Measurements from ENCODE around the gene FAM228B. TPM values are rescaled to one million over a fixed set of nuclear protein-coding genes. Genes with fewer than 3 reads are reported as not detected.
"Not testable (repeated sequence)": the region's sequence is repeated elsewhere in the genome, so short reads cannot be mapped to it uniquely, and the experiment has no call there.

FAM228B gene
- total RNA-seq, 2 donors from 2014 or later: 7.0 to 15.6 TPM

DNA sequence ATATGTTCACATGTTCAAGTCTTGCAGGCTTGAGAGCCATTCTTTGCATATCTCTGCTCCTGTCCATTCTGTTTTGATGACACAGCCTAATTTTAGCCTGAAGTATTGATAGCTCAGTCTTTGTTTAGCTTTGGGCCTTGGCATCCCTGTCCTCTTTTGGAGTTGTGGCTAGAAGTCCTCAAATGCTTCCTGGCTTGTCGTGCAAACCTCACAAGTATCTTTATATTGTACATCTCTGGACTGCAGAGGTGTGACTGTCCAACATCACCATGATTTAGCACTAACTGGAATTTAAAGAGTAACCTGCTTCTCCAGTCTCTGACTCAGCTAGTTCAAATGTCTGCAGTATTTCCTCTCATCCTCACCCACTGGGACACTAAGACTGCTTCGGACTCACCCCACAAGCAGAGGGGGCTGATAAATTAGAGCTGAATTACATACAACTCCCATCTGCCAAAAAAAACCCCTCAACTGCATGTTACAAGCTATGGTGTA is 11.8 kb upstream of the FAM228B start:
- Mint-ChIP-seq H3K27ac (no peak overlapping the region), H3K9me3 (peaks cover 8% of the 10 kb centered on the region), H3K36me3 (ENCODE audit: low read depth) (no peaks in the 10 kb centered on the region), H3K27me3 (no peaks in the 10 kb centered on the region), H3K4me3 (no peak overlapping the region), H3K4me1 (peaks cover 5% of the 10 kb centered on the region)
- ATAC-seq (replicated peaks): no peak

DNA sequence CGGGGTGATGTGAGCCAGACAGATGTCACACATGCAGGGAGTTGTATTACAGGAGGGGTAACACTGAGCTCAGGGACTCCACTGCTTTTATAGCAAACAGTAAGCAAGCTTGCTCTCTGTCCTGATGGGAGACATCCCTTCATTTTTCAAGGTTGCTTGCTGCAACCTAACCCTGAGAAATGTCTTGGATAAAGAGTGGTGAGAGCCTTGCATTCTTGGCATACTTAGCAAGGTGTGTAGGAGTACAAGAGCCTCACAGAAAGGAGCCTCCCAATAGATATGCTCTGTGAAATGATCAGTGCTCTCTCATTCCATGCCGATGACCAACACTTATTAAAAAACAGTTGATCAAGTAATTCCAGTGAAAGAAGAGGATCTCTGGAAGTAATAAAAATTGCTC is 8.2 kb upstream of the FAM228B start:
- Mint-ChIP-seq H3K36me3 (ENCODE audit: low read depth) (no peaks in the 10 kb centered on the region), H3K4me3 (no peak overlapping the region), H3K27ac (no peak overlapping the region), H3K27me3 (no peaks in the 10 kb centered on the region), H3K9me3 (peaks cover 3% of the 10 kb centered on the region), H3K4me1 (peaks cover 5% of the 10 kb centered on the region)
- no peak for ATAC-seq (replicated peaks)

DNA sequence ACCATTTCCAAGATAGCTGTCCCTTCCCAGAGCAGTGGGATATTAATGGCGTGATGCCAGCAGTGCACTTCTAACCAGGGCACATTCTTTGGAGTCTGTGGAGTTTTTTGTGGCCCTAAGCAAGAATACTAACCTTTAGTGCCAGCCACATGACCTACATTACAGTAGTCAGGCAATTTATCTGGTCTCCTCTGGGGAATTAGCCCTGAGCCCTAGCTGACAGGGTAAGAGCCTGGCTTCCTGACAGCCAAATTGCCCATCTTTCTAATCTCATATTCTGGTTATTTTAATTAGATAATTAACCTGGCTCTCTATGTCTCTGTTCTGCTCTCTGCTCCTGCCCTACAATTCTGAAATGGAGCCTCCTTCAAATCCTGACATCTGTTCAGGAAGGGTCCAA is 5.4 kb upstream of the FAM228B start:
- Mint-ChIP-seq H3K9me3 (peaks cover 3% of the 10 kb centered on the region), H3K36me3 (ENCODE audit: low read depth) (no peaks in the 10 kb centered on the region), H3K27ac (no peak overlapping the region), H3K4me3 (no peak overlapping the region), H3K27me3 (no peaks in the 10 kb centered on the region), H3K4me1 (peaks cover under 1% of the 10 kb centered on the region)
- ATAC-seq (replicated peaks): no peak

DNA sequence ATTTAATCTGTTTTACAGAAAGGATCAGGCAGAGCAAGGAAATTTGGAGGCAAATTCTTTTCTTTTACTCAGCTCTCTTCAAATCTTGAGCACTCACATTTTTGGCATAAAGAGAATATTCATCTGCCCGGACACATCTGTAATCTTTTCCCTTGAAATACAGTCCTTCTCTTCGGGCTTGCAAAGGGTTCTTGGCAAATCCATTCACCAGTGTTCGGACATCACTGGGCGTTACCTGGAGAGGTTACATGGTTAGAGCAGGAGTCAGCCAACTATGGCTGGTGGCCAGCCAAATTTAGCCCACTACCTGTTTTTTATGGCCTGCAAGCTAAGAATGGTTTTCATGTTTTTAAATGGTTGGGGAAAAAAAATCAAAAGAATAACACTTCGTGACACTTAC is 2.2 kb upstream of the FAM228B start:
- Mint-ChIP-seq H3K4me3 (no peak overlapping the region), H3K4me1 (peaks cover 5% of the 10 kb centered on the region), H3K9me3 (no peaks in the 10 kb centered on the region), H3K36me3 (ENCODE audit: low read depth) (no peaks in the 10 kb centered on the region), H3K27ac (no peak overlapping the region), H3K27me3 (no peaks in the 10 kb centered on the region)
- ATAC-seq (replicated peaks): no peak

DNA sequence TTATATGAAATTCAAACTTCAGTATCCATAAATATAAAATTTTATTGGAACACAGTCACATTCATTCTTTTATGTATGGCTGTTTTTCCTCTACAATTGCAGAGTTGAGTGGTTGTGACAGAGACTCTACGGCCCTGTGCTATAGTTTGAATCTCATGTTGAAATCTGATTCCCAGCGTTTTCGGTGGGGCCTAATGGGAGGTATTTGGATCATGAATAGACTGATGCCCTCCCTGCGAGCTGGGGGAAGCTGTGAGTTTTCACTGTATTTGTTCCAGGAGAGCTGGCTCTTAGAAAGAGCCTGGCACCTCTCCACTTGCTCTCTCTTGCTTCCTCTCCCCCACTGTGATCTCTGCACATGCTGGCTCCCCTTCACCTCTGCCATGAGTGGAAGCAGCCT is 1.8 kb upstream of the FAM228B start:
- no peaks in the 10 kb centered on the region for H3K9me3 Mint-ChIP-seq
- no peaks in the 10 kb centered on the region for H3K36me3 Mint-ChIP-seq (ENCODE audit: low read depth)
- H3K4me3 Mint-ChIP-seq: no peak overlapping the region
- ATAC-seq (replicated peaks): no peak
- H3K27ac Mint-ChIP-seq: no peak overlapping the region
- H3K4me1 Mint-ChIP-seq: peaks cover 5% of the 10 kb centered on the region
- no peaks in the 10 kb centered on the region for H3K27me3 Mint-ChIP-seq

DNA sequence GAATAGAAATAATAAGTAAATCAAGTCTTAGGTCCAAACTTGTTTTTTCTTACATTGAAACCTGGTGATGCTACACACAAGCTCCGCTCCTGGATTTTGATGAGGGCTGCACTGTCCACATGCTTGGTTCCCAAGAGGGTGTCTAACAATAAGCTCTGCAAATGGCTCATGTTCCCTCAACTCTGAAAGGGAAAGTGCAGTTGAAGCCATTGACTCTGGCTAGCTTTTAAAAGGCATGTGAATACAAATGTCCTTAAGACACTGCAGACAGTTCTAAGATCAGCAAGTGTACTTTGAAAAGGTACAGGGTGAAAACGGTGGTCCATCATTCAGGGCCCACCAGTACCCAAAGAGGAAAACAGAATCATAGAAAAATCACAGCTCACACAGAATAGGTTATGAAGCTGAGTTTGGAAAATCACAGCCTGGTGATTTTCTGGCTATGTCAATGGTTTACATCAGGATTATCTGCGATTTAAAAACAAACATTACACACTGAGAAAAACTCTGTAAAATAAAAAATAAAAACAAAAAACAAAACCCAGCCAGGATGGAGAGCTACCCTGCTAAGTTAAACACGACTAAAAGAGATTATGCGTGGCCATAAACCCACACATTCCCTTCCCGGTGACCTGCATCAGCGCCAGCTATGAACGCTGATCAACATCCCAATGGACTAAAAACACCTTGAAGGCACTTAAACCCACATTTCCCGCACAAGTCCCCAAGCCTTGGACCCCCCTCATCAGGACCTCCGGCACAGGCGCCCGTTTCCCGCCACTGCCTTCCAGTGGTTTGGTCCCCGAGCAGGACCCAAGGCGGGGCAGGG is 689 bp upstream of the FAM228B start:
- H3K27me3 Mint-ChIP-seq: no peaks in the 10 kb centered on the region
- no peaks in the 10 kb centered on the region for H3K36me3 Mint-ChIP-seq (ENCODE audit: low read depth)
- no peaks in the 10 kb centered on the region for H3K9me3 Mint-ChIP-seq
- peak overlapping the region; percentile 88 for H3K27ac Mint-ChIP-seq
- H3K4me3 Mint-ChIP-seq: peak overlapping the region; percentile 81
- ATAC-seq (replicated peaks): no peak
- H3K4me1 Mint-ChIP-seq: peaks cover 5% of the 10 kb centered on the region

DNA sequence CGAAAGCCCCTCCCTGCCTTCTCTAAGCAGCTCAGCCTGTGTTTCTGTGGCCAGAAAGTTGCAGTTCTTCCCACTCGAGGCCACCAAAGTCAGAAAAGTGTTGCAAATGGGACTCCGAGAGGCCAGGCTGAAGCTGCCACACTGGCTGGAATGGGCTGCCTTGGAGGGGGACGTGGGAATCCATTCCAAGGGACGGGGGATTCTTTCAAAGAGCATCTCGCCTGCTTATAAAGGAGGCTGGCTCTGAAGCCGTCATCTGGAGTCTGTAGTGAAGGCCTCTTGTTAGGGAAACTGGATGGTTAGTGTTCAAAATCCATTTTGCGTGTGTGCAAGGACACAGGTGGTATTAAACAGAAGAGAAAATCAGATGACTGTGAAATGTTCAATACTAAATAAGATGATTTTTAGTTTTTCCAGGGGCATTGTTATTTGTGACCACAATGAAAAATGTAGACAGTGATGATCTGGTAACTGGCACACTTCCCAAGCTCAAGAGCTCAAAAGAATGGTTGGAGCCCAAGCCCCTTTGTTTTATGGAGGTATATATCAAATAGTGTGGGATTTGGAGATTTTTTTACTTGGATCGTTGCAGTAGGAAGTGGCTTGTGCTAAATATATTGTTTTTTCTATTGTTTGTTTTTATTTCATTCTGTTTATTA is 782 bp downstream of the FAM228B start:
- Mint-ChIP-seq H3K27me3 (no peaks in the 10 kb centered on the region), H3K27ac (peak overlapping the region; percentile 74), H3K9me3 (no peaks in the 10 kb centered on the region), H3K4me1 (peaks cover 5% of the 10 kb centered on the region), H3K36me3 (ENCODE audit: low read depth) (no peaks in the 10 kb centered on the region), H3K4me3 (peak overlapping the region; percentile 79)
- no peak for ATAC-seq (replicated peaks)

DNA sequence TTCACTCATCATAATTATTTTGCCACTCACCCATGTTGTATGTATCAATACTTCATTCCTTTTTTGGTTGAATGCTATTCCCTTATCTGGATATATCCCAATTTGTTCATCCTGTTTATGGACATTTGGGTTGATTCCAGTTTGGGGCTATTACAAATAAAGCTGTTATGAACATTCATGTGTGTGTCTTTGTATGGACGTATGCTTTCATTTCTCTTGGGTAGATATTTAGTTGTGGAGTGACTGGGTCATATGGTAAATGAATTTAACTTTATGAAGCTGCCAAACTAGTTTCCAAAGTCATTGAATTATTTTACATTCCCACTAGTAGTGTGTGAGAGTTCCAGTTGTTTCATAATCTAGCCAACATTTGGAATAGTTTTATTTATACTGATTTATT is 2.7 kb downstream of the FAM228B start:
- H3K36me3 Mint-ChIP-seq (ENCODE audit: low read depth): no peaks in the 10 kb centered on the region
- ATAC-seq (replicated peaks): no peak
- no peak overlapping the region for H3K27ac Mint-ChIP-seq
- no peak overlapping the region for H3K4me3 Mint-ChIP-seq
- H3K27me3 Mint-ChIP-seq: no peaks in the 10 kb centered on the region
- H3K4me1 Mint-ChIP-seq: peaks cover 5% of the 10 kb centered on the region
- no peaks in the 10 kb centered on the region for H3K9me3 Mint-ChIP-seq

DNA sequence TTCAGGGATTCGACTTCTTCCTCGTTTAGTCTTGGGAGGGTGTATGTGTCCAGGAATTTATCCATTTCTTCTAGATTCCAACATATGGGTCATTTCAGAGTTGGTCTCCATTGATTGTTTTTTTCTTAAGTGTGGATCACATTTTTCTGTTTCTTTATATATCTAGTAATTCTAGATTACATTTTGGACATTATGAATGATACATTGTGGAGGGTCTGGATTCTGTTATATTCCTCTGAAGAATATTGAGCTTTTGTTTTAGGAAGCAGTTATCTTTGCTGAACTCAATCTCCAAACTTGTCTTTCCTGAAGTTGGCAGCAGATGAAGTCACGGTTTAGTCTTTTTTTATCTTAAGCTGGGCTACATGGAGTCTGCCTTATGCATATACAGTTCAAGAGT is 9.3 kb downstream of the FAM228B start:
- Mint-ChIP-seq H3K4me1 (no peaks in the 10 kb centered on the region), H3K27ac (no peak overlapping the region), H3K36me3 (ENCODE audit: low read depth) (no peaks in the 10 kb centered on the region), H3K27me3 (no peaks in the 10 kb centered on the region), H3K4me3 (no peak overlapping the region), H3K9me3 (peaks cover 5% of the 10 kb centered on the region)
- no peak for ATAC-seq (replicated peaks)

DNA sequence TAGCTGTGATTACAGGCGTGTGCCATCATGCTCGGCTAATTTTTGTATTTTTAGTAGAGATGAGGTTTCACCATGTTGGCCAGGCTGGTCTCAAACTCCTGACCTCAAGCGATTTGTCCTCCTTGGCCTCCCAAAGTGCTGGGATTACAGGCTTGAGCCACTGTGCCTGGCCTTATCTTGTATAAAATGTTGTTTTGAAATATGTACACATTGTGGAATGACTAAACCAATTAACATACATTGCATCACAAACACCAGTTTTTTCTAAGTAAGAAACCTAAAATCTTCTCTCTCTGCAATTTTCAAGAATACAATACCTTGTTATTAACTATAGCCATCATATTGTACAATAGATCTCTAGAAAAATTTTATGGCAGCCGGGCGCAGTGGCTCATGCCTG is 17.0 kb downstream of the FAM228B start:
- ATAC-seq (replicated peaks); H3K36me3 Mint-ChIP-seq (ENCODE audit: low read depth); H3K9me3 Mint-ChIP-seq; H3K4me1 Mint-ChIP-seq; H3K4me3 Mint-ChIP-seq; H3K27ac Mint-ChIP-seq; H3K27me3 Mint-ChIP-seq: not testable (repeated sequence)

DNA sequence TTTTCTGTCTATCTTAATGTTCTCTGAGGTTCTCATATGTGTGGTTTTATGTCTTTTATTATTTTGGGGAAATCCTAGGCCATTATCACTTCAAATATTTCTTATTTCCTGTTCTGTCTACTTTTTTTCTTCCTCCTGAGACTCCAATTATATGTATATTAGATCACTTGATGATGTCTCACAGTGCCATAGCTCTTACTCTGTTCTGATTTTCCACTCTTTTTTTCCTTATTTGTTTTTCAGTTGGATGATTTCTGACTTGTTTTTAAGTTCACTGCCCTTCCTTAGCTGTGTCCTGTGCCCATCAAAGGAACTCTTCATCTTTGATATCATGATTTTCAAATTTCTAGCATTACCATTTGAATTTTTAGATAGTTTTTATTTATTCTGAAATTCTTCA is 24.1 kb downstream of the FAM228B start:
- Mint-ChIP-seq H3K9me3 (peaks cover 18% of the 10 kb centered on the region), H3K27me3 (no peaks in the 10 kb centered on the region), H3K27ac (no peak overlapping the region), H3K4me1 (no peaks in the 10 kb centered on the region), H3K4me3 (no peak overlapping the region), H3K36me3 (ENCODE audit: low read depth) (peaks cover 17% of the 10 kb centered on the region)
- no peak for ATAC-seq (replicated peaks)

DNA sequence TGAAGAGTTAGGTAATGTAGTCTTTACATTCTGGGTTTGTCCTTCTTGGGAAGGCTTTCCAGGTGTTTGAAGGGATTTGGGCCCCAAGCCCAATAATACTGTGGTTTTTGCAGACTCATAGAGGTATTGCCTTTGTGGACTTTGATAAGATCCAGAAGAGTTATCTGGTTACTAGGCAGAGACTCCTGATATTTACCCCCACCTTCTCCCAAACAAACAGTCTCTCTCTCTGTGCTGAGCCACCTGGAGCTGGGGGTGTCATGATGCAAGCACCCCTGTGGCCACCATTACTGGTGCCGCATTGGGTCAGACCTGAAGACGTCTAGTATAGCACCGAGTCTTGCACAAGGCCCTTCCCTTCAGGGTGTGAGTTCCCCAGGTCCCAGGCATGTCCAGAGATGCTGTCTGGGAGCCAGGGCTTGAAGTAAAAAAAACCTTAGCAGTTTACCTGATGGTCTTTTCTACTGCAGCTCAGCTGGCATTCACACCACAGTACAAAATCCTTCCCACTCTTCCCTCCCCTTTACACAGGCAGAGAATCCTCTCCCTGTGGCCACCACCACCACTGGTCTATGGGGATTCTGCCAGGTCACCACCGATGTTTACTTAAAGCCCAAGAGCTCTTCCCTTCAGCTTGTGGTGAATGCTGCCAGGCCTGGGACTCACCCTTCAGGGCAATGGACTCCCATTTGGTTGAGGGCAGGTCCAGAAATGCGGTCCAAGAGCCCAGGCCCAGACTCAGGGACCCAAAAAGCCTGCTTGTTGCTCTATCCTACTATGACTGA is 29.3 kb downstream of the FAM228B start:
- peaks cover 13% of the 10 kb centered on the region for H3K9me3 Mint-ChIP-seq
- no peak overlapping the region for H3K4me3 Mint-ChIP-seq
- H3K36me3 Mint-ChIP-seq (ENCODE audit: low read depth): peaks cover 12% of the 10 kb centered on the region
- no peaks in the 10 kb centered on the region for H3K27me3 Mint-ChIP-seq
- no peaks in the 10 kb centered on the region for H3K4me1 Mint-ChIP-seq
- no peak for ATAC-seq (replicated peaks)
- no peak overlapping the region for H3K27ac Mint-ChIP-seq

DNA sequence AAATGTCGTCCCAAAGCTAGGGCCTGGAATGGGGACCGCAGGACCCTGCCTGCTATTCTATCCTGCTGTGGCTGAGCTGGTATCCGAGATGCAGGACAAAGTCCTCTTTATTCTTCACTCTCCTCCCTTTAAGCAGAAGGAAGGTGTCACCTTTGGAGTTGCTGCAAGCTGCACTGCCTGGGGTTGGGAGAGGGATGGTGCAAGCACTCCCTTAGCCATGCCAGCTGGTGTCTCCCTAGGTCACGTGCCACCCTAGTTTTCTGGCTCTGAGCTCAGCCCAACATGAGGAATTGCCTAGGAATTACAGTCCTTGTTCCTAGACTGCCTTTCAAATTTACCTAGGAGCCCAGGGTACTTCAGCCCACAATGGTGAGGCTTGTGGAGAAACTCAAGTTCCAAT is 30.2 kb downstream of the FAM228B start:
- no peak for ATAC-seq (replicated peaks)
- Mint-ChIP-seq H3K4me3 (no peak overlapping the region), H3K9me3 (peaks cover 7% of the 10 kb centered on the region), H3K27me3 (no peaks in the 10 kb centered on the region), H3K4me1 (no peaks in the 10 kb centered on the region), H3K36me3 (ENCODE audit: low read depth) (peaks cover 6% of the 10 kb centered on the region), H3K27ac (no peak overlapping the region)

DNA sequence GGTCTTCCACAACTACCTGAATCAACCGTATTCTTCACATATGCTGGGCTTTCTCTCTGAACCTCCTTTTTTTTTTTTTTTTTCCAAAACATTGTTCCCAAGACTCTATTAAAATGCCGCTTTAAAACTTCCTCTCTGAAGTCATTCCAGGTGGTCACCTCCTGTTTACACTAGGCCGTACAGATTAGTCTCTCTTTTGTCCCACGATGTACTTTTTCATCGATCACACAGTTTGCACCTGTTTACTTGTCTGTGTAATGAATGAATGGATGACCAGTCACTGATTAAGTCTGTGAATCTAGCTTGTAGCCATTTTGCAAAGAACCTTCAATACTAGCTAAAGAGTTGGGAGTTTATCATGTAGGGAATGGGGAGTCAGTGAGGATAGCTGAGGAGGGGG is 34.9 kb downstream of the FAM228B start:
- Mint-ChIP-seq H3K36me3 (ENCODE audit: low read depth) (peaks cover 5% of the 10 kb centered on the region), H3K4me1 (no peaks in the 10 kb centered on the region), H3K9me3 (no peaks in the 10 kb centered on the region), H3K27me3 (no peaks in the 10 kb centered on the region), H3K27ac (no peak overlapping the region), H3K4me3 (no peak overlapping the region)
- ATAC-seq (replicated peaks): no peak

DNA sequence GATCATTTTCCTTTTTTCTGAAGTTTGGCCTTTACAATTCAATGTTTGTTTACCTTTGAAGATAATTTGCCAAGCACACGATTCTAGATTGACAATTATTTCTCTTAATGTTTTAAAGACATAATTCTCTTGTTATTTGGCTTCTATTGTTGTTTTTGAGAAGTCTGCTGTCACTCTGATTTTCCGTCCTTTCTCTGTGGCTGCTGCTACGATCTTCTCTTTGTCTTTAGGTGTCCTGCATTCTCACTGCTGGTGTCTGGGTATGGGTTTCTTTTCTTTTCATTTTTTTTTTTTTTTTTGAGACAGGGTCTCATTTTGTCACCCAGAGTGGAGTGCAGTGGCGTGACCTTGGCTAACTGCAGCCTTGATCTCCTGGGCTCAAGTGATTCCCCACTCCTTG is 36.4 kb downstream of the FAM228B start:
- no peak for ATAC-seq (replicated peaks)
- Mint-ChIP-seq H3K9me3 (no peaks in the 10 kb centered on the region), H3K27me3 (no peaks in the 10 kb centered on the region), H3K27ac (no peak overlapping the region), H3K4me1 (no peaks in the 10 kb centered on the region), H3K4me3 (no peak overlapping the region), H3K36me3 (ENCODE audit: low read depth) (peaks cover 5% of the 10 kb centered on the region)

All from activated T-helper 17 cell treated with anti-CD3 and anti-CD28 coated beads, Interleukin-2, amount 50 U/mL, for 72 hours (primary cell).